ENCODE data around the gene RAPGEF2.
A peak's percentile ranks its signal among the peaks of the same experiment; 100 is the strongest.

The RAPGEF2 gene

DNA sequence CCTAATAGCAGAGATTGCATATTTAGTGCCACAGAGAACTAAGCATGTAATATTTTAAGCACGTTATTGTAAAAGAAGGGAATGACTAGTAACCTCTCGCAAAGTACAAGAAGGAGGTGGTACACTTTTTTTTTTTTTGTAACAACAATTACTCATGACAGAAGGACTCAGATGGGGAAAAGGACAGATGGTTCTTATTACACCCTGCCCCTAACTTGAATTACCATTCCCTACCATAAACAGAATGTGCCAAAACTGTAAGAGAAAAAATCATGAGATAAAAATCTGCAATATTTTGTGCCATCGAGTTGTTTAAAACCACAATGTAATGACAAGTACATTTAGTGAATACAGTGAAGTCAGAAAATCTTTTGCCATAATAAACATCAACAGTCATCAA is 33.0 kb upstream of the RAPGEF2 start:
- TF ChIP-seq ESRRG (CRISPR knock-in tag; IDR thresholded peaks at IDR 0.05) (no peak), OSR1 (CRISPR knock-in tag; IDR thresholded peaks at IDR 0.05) (no peak), ZNF70 (CRISPR knock-in tag; IDR thresholded peaks at IDR 0.05) (no peak), ISL1 (CRISPR knock-in tag; IDR thresholded peaks at IDR 0.05) (no peak), ZC3H10 (CRISPR knock-in tag; IDR thresholded peaks at IDR 0.05) (no peak), ZNF565 (CRISPR knock-in tag; conservative IDR thresholded peaks at IDR 0.05; ENCODE audit: low read depth) (no peak), TCF4 (CRISPR knock-in tag; IDR thresholded peaks at IDR 0.05; ENCODE audit: borderline replicate concordance) (no peak)
- TF ChIP-seq, protein P1, sequence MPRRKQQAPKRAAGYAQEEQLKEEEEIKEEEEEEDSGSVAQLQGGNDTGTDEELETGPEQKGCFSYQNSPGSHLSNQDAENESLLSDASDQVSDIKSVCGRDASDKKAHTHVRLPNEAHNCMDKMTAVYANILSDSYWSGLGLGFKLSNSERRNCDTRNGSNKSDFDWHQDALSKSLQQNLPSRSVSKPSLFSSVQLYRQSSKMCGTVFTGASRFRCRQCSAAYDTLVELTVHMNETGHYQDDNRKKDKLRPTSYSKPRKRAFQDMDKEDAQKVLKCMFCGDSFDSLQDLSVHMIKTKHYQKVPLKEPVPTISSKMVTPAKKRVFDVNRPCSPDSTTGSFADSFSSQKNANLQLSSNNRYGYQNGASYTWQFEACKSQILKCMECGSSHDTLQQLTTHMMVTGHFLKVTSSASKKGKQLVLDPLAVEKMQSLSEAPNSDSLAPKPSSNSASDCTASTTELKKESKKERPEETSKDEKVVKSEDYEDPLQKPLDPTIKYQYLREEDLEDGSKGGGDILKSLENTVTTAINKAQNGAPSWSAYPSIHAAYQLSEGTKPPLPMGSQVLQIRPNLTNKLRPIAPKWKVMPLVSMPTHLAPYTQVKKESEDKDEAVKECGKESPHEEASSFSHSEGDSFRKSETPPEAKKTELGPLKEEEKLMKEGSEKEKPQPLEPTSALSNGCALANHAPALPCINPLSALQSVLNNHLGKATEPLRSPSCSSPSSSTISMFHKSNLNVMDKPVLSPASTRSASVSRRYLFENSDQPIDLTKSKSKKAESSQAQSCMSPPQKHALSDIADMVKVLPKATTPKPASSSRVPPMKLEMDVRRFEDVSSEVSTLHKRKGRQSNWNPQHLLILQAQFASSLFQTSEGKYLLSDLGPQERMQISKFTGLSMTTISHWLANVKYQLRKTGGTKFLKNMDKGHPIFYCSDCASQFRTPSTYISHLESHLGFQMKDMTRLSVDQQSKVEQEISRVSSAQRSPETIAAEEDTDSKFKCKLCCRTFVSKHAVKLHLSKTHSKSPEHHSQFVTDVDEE (CRISPR knock-in tag; IDR thresholded peaks at IDR 0.05) = no peak
- TF ChIP-seq, protein P2, sequence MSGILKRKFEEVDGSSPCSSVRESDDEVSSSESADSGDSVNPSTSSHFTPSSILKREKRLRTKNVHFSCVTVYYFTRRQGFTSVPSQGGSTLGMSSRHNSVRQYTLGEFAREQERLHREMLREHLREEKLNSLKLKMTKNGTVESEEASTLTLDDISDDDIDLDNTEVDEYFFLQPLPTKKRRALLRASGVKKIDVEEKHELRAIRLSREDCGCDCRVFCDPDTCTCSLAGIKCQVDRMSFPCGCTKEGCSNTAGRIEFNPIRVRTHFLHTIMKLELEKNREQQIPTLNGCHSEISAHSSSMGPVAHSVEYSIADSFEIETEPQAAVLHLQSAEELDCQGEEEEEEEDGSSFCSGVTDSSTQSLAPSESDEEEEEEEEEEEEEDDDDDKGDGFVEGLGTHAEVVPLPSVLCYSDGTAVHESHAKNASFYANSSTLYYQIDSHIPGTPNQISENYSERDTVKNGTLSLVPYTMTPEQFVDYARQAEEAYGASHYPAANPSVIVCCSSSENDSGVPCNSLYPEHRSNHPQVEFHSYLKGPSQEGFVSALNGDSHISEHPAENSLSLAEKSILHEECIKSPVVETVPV (CRISPR knock-in tag; IDR thresholded peaks at IDR 0.05) = no peak
- TF ChIP-seq, protein P3, sequence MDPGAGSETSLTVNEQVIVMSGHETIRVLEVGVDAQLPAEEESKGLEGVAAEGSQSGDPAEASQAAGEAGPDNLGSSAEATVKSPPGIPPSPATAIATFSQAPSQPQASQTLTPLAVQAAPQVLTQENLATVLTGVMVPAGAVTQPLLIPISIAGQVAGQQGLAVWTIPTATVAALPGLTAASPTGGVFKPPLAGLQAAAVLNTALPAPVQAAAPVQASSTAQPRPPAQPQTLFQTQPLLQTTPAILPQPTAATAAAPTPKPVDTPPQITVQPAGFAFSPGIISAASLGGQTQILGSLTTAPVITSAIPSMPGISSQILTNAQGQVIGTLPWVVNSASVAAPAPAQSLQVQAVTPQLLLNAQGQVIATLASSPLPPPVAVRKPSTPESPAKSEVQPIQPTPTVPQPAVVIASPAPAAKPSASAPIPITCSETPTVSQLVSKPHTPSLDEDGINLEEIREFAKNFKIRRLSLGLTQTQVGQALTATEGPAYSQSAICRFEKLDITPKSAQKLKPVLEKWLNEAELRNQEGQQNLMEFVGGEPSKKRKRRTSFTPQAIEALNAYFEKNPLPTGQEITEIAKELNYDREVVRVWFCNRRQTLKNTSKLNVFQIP (CRISPR knock-in tag; IDR thresholded peaks at IDR 0.05; ENCODE audit: borderline replicate concordance, low read depth) = no peak
- ATAC-seq = peak; percentile 87

DNA sequence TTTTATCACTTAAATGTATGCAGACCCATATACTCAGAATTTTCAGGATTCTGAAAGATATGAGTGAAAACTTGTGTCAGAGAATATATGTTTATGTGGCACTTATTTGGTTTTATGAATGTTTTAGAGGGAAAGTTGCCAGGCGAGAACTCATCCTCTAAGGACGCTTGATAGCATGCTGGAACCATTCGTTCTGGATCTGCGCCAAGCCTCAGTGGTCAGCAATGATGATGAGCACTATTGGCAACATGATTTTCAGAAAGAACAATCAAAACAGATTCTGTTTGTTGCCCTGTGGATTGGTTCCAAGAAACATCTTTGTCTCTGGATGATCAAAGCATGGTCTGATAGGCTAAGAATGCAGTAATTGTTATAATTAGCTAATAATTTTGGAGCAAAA is 32.1 kb upstream of the RAPGEF2 start:
- ATAC-seq = peak; percentile 25; the same call in 2 of the 3 replicates
- TF ChIP-seq PPARA (CRISPR knock-in tag; IDR thresholded peaks at IDR 0.05; ENCODE audit: borderline replicate concordance) (no peak), ZFP30 (CRISPR knock-in tag; IDR thresholded peaks at IDR 0.05) (no peak), ARNTL (CRISPR knock-in tag; IDR thresholded peaks at IDR 0.05; ENCODE audit: borderline replicate concordance, low read depth) (no peak), ESRRG (CRISPR knock-in tag; IDR thresholded peaks at IDR 0.05) (no peak)

DNA sequence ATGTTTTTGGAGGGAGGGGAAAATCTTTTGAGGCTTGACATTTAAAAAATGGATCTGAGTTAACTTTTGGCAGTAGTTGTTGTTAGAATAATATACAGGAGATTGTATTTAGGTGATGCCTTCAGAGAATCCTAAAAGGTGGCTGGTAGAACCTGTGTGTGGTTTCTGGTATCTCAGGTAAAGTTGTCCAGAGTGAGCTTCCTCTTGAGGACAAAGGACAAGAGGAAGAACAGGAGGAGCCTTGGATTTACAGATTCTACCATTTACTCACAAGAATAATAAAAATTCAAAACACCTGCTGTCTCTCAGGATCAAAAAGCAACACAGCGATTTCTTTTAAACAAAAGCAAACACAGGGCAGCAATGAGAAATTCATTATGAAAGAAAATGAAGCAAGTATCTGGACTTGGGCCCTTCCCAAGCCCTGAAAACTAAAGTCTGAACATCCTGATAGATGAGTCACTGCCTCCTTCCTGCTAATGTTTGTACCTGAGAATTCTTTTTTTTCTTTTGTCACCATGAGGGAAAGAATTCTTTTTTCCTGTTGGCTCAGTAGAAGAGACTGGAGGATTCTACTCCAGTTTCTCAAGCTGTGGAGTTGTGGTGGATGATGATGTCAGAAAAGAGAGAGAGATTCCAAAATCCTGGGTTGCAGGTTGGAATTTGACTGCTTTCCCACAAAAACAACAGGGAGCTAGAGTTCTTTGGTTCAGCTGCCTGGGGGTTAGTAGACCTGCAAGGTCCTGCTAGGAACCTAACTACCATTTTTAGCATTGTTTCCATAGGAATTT is 31.5 kb upstream of the RAPGEF2 start:
- TF ChIP-seq ZFP30 (CRISPR knock-in tag; IDR thresholded peaks at IDR 0.05) = no peak
- no peak for TF ChIP-seq ZFP3 (CRISPR knock-in tag; IDR thresholded peaks at IDR 0.05)
- TF ChIP-seq PPARA (CRISPR knock-in tag; IDR thresholded peaks at IDR 0.05; ENCODE audit: borderline replicate concordance) = no peak

DNA sequence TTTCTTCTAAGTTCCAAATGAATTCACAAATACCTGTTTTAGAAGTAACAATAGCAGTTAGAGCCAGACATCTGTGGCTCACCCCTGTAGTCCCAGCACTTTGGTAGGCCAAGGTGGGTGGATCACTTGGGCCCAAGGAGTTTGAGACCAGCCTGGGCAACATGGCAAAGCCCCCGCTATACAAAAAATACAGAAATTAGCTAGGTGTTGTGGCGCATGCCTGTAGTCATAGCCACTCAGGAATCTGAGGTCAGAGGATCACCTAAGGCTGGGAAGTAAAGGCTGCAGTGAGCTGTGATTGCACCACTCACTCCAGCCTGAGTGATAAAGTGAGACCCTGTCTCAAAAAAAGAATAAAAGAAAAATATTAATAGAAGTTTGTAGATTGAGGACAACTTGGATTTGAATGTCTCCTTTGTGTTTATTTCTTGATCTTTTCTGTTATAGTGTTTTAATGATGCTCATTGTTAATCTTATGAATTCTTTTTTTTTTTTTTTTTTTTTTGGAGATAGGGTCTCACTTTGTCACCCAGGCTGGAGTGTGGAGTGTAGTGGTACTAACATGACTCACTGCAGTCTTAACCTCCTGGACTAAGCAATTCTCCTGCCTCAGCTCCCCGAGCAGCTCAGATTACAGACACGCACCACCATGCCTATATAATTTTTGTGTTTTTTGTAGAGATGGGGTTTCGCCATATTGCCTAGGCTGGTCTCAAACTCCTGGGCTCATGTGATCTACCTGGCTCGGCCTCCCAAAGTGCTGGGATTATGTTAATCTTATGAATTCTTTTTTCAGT is 30.7 kb upstream of the RAPGEF2 start:
- no peak; the same call in 2 of the 3 replicates for ATAC-seq
- TF ChIP-seq, protein P1 (CRISPR knock-in tag; IDR thresholded peaks at IDR 0.05) = no peak
- TF ChIP-seq GLIS3 (CRISPR knock-in tag; IDR thresholded peaks at IDR 0.05) (no peak), TCF4 (CRISPR knock-in tag; IDR thresholded peaks at IDR 0.05; ENCODE audit: borderline replicate concordance) (no peak), OSR1 (CRISPR knock-in tag; IDR thresholded peaks at IDR 0.05) (no peak), ZNF8 (CRISPR knock-in tag; IDR thresholded peaks at IDR 0.05) (no peak), SNAI2 (CRISPR knock-in tag; IDR thresholded peaks at IDR 0.05) (no peak), ESRRG (CRISPR knock-in tag; IDR thresholded peaks at IDR 0.05) (no peak), ISL1 (CRISPR knock-in tag; IDR thresholded peaks at IDR 0.05) (no peak), ARNTL (CRISPR knock-in tag; IDR thresholded peaks at IDR 0.05; ENCODE audit: borderline replicate concordance, low read depth) (no peak), ZNF70 (CRISPR knock-in tag; IDR thresholded peaks at IDR 0.05) (no peak), PPARA (CRISPR knock-in tag; IDR thresholded peaks at IDR 0.05; ENCODE audit: borderline replicate concordance) (no peak)

More for the DNA sequence above, 31.5 kb upstream of the RAPGEF2 start:
- peak; percentile 45 for ATAC-seq
